Measurements from ENCODE around the gene TEF. TPM values are rescaled to one million over a fixed set of nuclear protein-coding genes. Genes with fewer than 3 reads are reported as not detected.
A peak's percentile ranks its signal among the peaks of the same experiment; 100 is the strongest.

The TEF gene
- total RNA-seq, 3 donors from 2014 or later (not counting 1 experiment from before 2014, with no cell fraction given), result 2.7 to 5.5 (median 3.0) TPM

DNA sequence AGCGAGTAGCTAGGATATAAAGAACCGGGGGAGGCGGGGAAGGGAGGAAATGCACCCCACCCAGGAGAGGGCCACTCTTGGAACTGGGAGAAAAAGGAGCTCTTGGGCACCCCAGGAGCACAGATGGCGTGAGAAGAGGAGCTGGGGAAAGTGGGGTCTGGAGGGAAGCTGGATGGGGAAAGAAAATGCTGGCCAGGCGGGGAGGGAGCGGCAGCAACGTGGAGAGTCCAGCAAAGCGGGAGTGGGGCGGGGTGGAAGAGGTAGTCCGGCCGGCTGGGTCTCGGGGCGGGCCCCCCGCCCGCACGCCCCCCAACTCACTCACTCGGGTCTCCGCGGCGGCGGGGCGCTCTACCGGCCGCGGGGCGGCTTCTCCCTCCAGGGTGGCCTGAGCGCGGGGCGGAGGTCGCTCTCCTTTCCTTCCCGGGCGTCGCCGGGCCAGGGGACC, 64.3 kb downstream of the TEF start:
- peaks cover 31% of the 10 kb centered on the region for H3K4me1 ChIP-seq (ENCODE audit: control insufficient read depth, insufficient read depth, low read length)
- intact Hi-C loops (cut with micrococcal nuclease), result loop anchor here (2.0 kb wide), 1 partner anchor 41 kb away; no protein-coding TSS in a partner anchor
- H3K27me3 ChIP-seq (ENCODE audit: control insufficient read depth, insufficient read depth, low read length), result no peaks in the 10 kb centered on the region
- H3K4me3 ChIP-seq (ENCODE audit: low read length), result peak overlapping the region; percentile 91
- peak overlapping the region; percentile 100 for H3K27ac ChIP-seq (ENCODE audit: low read length)
- H3K36me3 ChIP-seq (ENCODE audit: control insufficient read depth, insufficient read depth, low read length), result no peaks in the 10 kb centered on the region
- no peak for ATAC-seq
- H3K36me3 Mint-ChIP-seq, result no peaks in the 10 kb centered on the region
- TF ChIP-seq, protein P1, sequence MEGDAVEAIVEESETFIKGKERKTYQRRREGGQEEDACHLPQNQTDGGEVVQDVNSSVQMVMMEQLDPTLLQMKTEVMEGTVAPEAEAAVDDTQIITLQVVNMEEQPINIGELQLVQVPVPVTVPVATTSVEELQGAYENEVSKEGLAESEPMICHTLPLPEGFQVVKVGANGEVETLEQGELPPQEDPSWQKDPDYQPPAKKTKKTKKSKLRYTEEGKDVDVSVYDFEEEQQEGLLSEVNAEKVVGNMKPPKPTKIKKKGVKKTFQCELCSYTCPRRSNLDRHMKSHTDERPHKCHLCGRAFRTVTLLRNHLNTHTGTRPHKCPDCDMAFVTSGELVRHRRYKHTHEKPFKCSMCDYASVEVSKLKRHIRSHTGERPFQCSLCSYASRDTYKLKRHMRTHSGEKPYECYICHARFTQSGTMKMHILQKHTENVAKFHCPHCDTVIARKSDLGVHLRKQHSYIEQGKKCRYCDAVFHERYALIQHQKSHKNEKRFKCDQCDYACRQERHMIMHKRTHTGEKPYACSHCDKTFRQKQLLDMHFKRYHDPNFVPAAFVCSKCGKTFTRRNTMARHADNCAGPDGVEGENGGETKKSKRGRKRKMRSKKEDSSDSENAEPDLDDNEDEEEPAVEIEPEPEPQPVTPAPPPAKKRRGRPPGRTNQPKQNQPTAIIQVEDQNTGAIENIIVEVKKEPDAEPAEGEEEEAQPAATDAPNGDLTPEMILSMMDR (IDR thresholded peaks at IDR 0.05), result no peak
- H3K4me1 Mint-ChIP-seq, result peaks cover 35 to 54% of the 10 kb centered on the region in 2 donors
- no peaks in the 10 kb centered on the region for H3K9me3 Mint-ChIP-seq
- H3K27ac Mint-ChIP-seq, result peak overlapping the region; percentile 93 to 99
- no peaks in the 10 kb centered on the region for H3K27me3 Mint-ChIP-seq (ENCODE audit: low read depth in 2 of 2)
- peak overlapping the region; percentile 93 for H3K4me3 Mint-ChIP-seq
- H3K9me3 ChIP-seq (ENCODE audit: control insufficient read depth, insufficient read depth, low read length), result no peaks in the 10 kb centered on the region
- DNase-seq, result peak in 1 of 2 donors; percentile 39
- under 1% methylated on average over 33 of the region's 34 CpGs for WGBS (ENCODE audit: insufficient coverage)

DNA sequence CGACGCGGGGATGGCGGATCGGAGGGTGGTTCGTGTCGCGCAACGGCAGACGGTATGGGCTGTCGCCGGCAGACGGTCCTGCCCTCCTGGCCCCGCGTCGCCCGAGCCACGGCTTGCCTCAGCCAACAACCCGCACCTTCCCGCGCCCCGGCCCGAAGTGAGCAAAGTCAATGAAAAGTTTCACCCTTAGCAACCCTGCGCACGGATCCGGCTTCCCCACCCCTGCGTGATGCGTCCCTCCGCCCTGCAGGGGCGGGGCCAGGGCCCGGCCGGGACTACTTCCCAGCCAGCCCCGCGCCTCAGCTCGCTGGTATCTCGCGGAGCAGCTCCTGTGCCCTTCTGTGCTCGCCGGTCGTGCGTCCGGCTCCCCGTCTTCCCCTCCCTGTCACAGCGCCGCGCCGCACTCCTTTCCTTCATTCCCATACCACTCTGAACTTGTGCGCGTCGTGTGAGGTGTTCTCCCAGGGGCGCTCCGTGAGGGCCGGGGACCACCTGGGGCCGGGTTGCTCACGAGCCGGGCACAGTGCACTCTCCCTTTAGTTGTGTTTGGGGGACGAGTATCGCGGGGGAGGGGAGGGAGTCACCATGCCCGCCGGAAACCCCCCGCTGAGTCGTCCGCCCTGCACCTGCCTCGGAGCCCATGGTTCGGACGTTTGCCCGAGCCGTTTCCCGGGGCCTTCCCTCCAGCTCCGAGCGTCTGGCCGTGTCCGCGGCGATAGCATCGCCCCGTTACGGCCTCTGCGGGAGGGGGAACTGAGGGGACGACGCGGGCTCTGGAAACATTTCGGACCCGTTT, 65.1 kb downstream of the TEF start, which contains the start of gene TOB2:
TOB2 (minus strand) TSS at position 163 of the 796 bp plus-strand sequence. CDS start 9,456 bp downstream, outside the sequence.
- WGBS (ENCODE audit: insufficient coverage), result under 1% methylated on average over 85 of the region's 85 CpGs
- H3K4me1 ChIP-seq (ENCODE audit: control insufficient read depth, insufficient read depth, low read length), result peaks cover 31% of the 10 kb centered on the region
- H3K27ac ChIP-seq (ENCODE audit: low read length), result peak within 1 kb of the TSS; percentile 100
- TF ChIP-seq, protein P1 (IDR thresholded peaks at IDR 0.05), result no peak
- H3K9me3 Mint-ChIP-seq, result no peaks in the 10 kb centered on the region
- H3K4me3 ChIP-seq (ENCODE audit: low read length), result peak within 1 kb of the TSS; percentile 91
- H3K27me3 ChIP-seq (ENCODE audit: control insufficient read depth, insufficient read depth, low read length), result no peaks in the 10 kb centered on the region
- H3K9me3 ChIP-seq (ENCODE audit: control insufficient read depth, insufficient read depth, low read length), result no peaks in the 10 kb centered on the region
- peaks cover 35 to 54% of the 10 kb centered on the region in 2 donors for H3K4me1 Mint-ChIP-seq
- H3K27ac Mint-ChIP-seq, result peak within 1 kb of the TSS; percentile 93 to 99
- H3K36me3 ChIP-seq (ENCODE audit: control insufficient read depth, insufficient read depth, low read length), result no peaks in the 10 kb centered on the region
- ATAC-seq (peak; percentile 71 to 91 (median 75)), DNase-seq (peak; percentile 94 to 98)
- H3K27me3 Mint-ChIP-seq (ENCODE audit: low read depth in 2 of 2), result no peaks in the 10 kb centered on the region
- intact Hi-C loops (cut with micrococcal nuclease), result loop anchor here (2.0 kb wide), 1 partner anchor 42 kb away; no protein-coding TSS in a partner anchor
- peak within 1 kb of the TSS; percentile 93 for H3K4me3 Mint-ChIP-seq
- no peaks in the 10 kb centered on the region for H3K36me3 Mint-ChIP-seq

DNA sequence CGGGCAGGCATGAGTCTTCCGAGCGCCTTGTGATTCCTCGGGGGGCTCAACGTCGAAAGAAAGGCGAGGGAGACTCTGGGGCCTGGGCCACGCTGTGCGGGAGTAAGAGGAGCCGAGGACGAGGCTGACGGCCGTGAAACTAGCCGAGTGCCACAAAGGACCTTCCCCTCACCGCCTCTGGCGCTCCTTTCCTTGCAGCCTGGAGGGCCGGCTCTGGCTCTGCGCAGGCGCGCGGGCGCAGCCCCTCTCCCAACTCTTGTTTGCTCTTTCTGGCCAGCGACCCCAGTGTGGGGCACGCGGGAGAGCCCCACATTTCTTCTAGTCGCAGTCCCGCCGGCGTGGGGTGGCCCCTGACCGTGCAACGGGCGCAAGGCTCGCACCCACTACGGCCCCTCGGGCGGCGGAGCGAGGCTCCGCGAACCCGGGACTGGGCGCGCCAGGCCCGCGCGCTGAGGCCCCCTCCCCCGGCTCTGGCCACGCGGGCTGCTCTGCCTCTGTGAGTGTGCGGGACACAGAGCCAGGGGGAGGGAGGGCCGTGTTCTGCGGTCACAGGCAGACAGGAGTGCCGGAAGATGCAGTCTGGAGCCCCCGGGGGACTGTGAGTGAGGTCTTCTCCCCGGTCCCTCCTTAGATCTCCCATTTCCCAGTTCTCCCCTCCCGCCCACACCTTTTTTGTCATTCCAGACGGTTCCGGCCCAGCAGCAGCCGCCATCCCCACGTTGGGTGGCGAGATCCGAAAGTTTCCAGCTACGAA, 65.9 kb downstream of the TEF start:
- peaks cover 31% of the 10 kb centered on the region for H3K4me1 ChIP-seq (ENCODE audit: control insufficient read depth, insufficient read depth, low read length)
- Mint-ChIP-seq H3K9me3 (no peaks in the 10 kb centered on the region), H3K27me3 (ENCODE audit: low read depth in 2 of 2) (no peaks in the 10 kb centered on the region), H3K36me3 (no peaks in the 10 kb centered on the region), H3K4me3 (peak overlapping the region; percentile 93), H3K27ac (peak overlapping the region; percentile 93 to 99), H3K4me1 (peaks cover 30 to 48% of the 10 kb centered on the region in 2 donors)
- peak overlapping the region; percentile 100 for H3K27ac ChIP-seq (ENCODE audit: low read length)
- peak; percentile 49 to 76 for DNase-seq
- no peaks in the 10 kb centered on the region for H3K36me3 ChIP-seq (ENCODE audit: control insufficient read depth, insufficient read depth, low read length)
- intact Hi-C loops (cut with micrococcal nuclease), result loop anchor here (1.0 to 2.0 kb wide), 2 partner anchors 22 to 43 kb away; partner anchors contain the start of gene ACO2
- under 1% methylated on average over 61 of the region's 63 CpGs for WGBS (ENCODE audit: insufficient coverage)
- ATAC-seq, result peak in 1 of 3 donors; percentile 5
- H3K27me3 ChIP-seq (ENCODE audit: control insufficient read depth, insufficient read depth, low read length), result no peaks in the 10 kb centered on the region
- no peaks in the 10 kb centered on the region for H3K9me3 ChIP-seq (ENCODE audit: control insufficient read depth, insufficient read depth, low read length)
- peak overlapping the region; percentile 91 for H3K4me3 ChIP-seq (ENCODE audit: low read length)
- TF ChIP-seq, protein P1 (IDR thresholded peaks at IDR 0.05), result no peak

Measured in natural killer cell (primary cell).